LNCAP (cell line): ENCODE results near the gene EPB42.

Experiments used
- TF ChIP-seq, protein P1 (sequence below): fragments of 450-650 bp; IDR thresholded peaks from 2 replicates; pipeline ENCODE4 v1.5.1; 2017; ENCODE audit warnings: mild to moderate bottlenecking

EPB42 gene

DNA sequence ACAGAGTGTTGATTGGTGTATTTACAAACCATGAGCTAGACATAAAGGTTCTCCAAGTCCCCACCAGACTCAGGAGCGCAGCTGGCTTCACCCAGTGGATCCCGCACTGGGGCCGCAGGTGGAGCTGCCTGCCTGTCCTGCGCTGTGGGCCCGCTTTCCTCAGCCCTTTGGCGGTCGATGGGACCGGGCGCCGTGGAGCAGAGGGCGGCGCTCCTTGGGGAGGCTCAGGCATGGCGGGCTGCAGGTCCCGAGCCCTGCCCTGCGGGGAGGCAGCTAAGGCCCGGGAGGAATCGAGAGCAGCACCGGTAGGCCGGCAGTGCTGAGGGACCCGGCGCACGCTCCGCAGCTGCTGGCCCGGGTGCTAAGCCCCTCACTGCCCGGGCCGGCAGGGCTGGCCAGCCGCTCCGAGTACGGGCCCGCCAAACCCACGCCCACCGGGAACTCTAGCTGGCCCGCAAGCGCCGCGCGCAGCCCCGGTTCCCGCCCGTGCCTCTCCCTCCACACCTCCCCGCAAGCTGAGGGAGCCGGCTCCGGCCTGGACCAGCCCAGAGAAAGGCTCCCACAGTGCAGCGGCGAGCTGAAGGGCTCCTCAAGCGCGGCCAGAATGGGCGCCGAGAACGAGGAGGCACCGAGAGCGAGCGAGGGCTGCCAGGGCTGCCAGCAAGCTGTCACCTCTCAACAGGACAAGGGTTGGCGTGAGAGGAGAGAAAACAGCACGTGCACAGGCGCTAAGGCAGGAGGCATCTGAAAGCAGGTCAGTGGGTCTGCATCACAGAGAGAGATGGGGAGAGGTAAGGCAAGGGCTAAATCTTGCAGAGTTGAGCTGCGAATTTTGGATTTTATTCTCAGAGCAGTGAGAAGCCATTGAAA, 5.9 kb upstream of the EPB42 start:
- TF ChIP-seq, protein P1, sequence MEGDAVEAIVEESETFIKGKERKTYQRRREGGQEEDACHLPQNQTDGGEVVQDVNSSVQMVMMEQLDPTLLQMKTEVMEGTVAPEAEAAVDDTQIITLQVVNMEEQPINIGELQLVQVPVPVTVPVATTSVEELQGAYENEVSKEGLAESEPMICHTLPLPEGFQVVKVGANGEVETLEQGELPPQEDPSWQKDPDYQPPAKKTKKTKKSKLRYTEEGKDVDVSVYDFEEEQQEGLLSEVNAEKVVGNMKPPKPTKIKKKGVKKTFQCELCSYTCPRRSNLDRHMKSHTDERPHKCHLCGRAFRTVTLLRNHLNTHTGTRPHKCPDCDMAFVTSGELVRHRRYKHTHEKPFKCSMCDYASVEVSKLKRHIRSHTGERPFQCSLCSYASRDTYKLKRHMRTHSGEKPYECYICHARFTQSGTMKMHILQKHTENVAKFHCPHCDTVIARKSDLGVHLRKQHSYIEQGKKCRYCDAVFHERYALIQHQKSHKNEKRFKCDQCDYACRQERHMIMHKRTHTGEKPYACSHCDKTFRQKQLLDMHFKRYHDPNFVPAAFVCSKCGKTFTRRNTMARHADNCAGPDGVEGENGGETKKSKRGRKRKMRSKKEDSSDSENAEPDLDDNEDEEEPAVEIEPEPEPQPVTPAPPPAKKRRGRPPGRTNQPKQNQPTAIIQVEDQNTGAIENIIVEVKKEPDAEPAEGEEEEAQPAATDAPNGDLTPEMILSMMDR, result no peak

DNA sequence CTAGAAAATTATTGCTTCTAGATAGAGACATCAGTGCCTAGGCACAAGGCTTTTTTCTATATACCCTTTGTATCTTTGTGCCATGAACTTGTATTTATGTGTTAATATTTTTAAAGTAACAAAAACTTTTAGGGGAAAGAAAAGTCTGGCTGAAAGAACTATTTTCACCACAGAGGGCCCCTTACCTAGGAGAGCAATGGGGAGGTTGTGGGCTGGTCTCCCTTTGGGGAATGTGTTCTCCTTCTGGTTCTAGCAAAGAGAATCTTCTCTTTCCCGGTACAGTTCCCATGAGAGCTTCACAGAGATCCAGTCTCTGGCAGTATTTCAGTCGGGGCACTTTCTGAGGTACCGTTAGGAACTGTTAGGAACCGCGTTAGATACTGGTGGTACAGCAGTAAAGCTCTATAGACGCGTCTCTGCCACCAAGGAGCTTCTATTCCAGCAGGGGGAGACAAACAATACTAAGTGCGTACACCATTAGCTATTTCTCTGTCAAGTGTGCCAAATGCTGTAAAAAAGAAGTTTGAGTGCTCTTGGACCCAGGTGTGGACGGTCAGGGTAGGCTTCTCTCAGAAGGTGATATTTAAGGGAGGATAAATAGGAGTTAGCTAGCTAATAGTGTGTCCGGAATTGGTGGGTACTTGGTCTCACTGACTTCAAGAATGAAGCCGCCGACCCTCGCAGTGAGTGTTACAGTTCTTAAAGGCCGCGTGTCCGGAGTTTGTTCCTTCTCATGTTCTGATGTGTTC, 4.6 kb upstream of the EPB42 start:
- TF ChIP-seq, protein P1, result peak; percentile 84

- TF ChIP-seq, protein P1, result no peak
These were observed 604 bp upstream of the EPB42 start for GRCh38 chr15:43221422-43221821.

DNA sequence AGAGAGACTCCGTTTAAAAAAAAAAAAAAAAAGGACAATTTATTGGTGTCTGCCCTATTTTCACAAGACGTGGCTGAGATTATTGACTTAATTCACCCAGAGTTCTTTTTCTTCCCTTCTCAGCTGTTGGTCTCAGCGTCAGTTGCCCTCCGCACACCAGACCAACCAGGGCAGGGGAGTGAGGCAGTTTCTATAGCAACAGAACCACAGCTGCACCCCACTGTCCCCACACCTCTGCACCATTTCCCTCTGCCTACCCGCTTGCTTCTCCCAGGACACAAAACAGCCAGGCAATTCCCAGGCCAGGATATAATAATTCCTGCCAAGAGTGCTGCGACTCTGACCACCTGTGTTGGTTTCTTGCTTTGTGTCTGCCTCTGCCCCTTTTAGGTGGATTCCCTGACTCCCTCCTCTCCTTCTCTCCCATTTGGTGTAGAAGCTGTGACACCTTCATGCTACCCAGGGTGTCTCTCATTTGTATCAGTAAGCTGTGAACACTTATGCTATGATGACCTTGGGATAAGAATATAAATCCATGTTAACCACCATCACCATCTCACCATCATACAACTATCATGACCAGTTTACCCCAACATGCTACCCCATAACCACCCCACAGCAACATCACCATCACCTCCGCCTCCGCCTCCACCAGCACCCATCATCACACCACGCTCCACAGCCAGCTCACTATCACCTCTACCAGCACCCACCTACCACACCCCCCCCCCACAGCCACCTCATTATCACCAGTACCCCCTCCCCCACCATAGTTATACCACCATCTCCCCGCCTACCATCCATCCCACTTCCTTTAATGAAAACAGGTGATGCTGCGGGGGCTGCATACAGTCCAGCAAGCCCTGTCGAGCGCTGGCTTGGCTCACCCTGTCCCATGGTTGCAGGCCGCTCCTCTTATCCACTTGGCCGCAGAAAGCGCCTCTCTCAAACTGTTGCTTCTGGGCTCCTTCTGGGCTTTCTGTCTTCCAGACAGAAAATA, 589 bp downstream of the EPB42 start:
- TF ChIP-seq, protein P1, result no peak

GRCh38 chr15:43218908-43219706, 1.7 kb downstream of the EPB42 start:
- TF ChIP-seq, protein P1, result no peak

- TF ChIP-seq, protein P1, result no peak
These were observed 4.9 kb downstream of the EPB42 start for GRCh38 chr15:43215961-43216360.
